K562 (cell line): ENCODE data around the gene DAGLB. TPM values are rescaled to one million over a fixed set of nuclear protein-coding genes. Genes with fewer than 3 reads are reported as not detected.
A peak's percentile ranks its signal among the peaks of the same experiment; 100 is the strongest.

Experiments used
- ATAC-seq: fragments of 200-7000 bp; cut with Tn5 transposase; 3 replicates; pipeline ENCODE4 v1.9.1; 2020; ENCODE audit warnings: moderate library complexity
- BruUV-seq: library from RNA; stranded (reverse); fragments of 400-500 nt; replicated peaks from 2 replicates; lab custom pipeline; 2021; lab: Mats Ljungman, UMichigan
- CTCF ChIA-PET: fragments of 300-600 bp; formaldehyde crosslinking; extraction: SDS; loops from one replicate; lab custom pipeline; 2021; ENCODE audit warnings: low intra/inter-chr PET ratio; lab: Yijun Ruan, JAX
- POLR2A ChIA-PET: fragments of 300-600, 350-650 bp; sonication (Branson Sonifier 250); formaldehyde crosslinking; extraction: SDS; loops from one replicate; lab custom pipeline; 2021; ENCODE audit warnings: antibody characterized with exemption, inconsistent platforms; lab: Yijun Ruan, JAX
- DNase-seq, 4 experiments: peaks; one replicate each; pipeline versions ENCODE4 v3.0.0 to v3.0.0-alpha.2; 2011 to 2018; ENCODE audit warnings: low spot score in 3 of 4, mixed read lengths in 3 of 4; ENCODE audit errors: extremely low read depth in 1 of 4
- FAIRE-seq: peaks from 2 replicates; lab custom pipeline; 2011; peaks lifted over from hg19 to GRCh38; lab: Jason Lieb, UNC
- H2AFZ ChIP-seq: 2 replicates; pipeline ENCODE4 v1.6.0; 2011; ENCODE audit warnings: low read depth, low read length, control low read depth, inconsistent platforms
- H3K27ac ChIP-seq: fragments of 200-600 bp; 3 replicates; pipeline ENCODE4 v1.8.0; 2011; ENCODE audit warnings: low read depth, mild to moderate bottlenecking, control low read depth, inconsistent platforms, low read length, moderate library complexity, mixed read lengths; ENCODE audit errors: extremely low read depth
- H3K27me3 ChIP-seq, 2 experiments: fragments of 300-600 bp in 1 of 2; 2 replicates in 1 of 2; 3 replicates in 1 of 2; pipeline versions ENCODE4 v1.6.0 to v1.8.0; 2011; ENCODE audit warnings: inconsistent platforms in 2 of 2, low read length in 2 of 2, mild to moderate bottlenecking in 1 of 2, mixed read lengths in 1 of 2, moderate library complexity in 1 of 2; ENCODE audit not compliant: control insufficient read depth in 2 of 2, insufficient read depth in 2 of 2
- H3K36me3 ChIP-seq: fragments of 300-600 bp; 3 replicates; pipeline ENCODE4 v1.8.0; 2011; ENCODE audit warnings: mild to moderate bottlenecking, low read length, inconsistent platforms; ENCODE audit not compliant: control insufficient read depth, insufficient read depth
- H3K4me1 ChIP-seq, 2 experiments: fragments of 200-600 bp in 1 of 2; replicated peaks in 1 of 2; 2 replicates in 1 of 2; 3 replicates in 1 of 2; pipeline versions ENCODE4 v1.5.1 to v1.8.0; 2011; ENCODE audit warnings: inconsistent platforms in 2 of 2, low read length in 2 of 2, mild to moderate bottlenecking in 1 of 2, mixed read lengths in 1 of 2, moderate library complexity in 1 of 2; ENCODE audit not compliant: control insufficient read depth in 2 of 2, insufficient read depth in 2 of 2
- H3K4me2 ChIP-seq: 2 replicates; pipeline ENCODE4 v1.6.1; 2011; ENCODE audit warnings: low read length, control low read depth, inconsistent platforms, mixed read lengths; ENCODE audit not compliant: insufficient read depth
- H3K4me3 ChIP-seq: fragments of 200-600 bp; sonication (generic), shearing (Covaris generic); 2 replicates; pipeline ENCODE4 v1.5.1; 2016; ENCODE audit warnings: control low read depth, inconsistent platforms
- H3K79me2 ChIP-seq: fragments of 200-600 bp; 3 replicates; pipeline ENCODE4 v1.8.0; 2011; ENCODE audit warnings: low read length, inconsistent platforms; ENCODE audit not compliant: control insufficient read depth, insufficient read depth
- H3K9ac ChIP-seq, 2 experiments: 2 replicates each; pipeline versions ENCODE4 v1.6.0 to v1.6.1; 2011; ENCODE audit warnings: low read depth in 2 of 2, low read length in 2 of 2, control low read depth in 1 of 2, inconsistent platforms in 1 of 2, mild to moderate bottlenecking in 1 of 2, mixed read lengths in 1 of 2; ENCODE audit not compliant: insufficient read depth in 1 of 2
- H3K9me1 ChIP-seq: one replicate; pipeline ENCODE4 v1.6.0; 2011; ENCODE audit warnings: inconsistent platforms, mild to moderate bottlenecking, low read length, moderate library complexity; ENCODE audit not compliant: control insufficient read depth, insufficient read depth
- H3K9me3 ChIP-seq: replicated peaks from 2 replicates; pipeline ENCODE4 v1.5.1; 2011; ENCODE audit warnings: low read depth, low read length, inconsistent platforms; ENCODE audit not compliant: control insufficient read depth, insufficient read depth
- H4K20me1 ChIP-seq: replicated peaks from 2 replicates; pipeline ENCODE4 v1.6.1; 2011; ENCODE audit warnings: low read length, inconsistent platforms, mixed read lengths; ENCODE audit not compliant: control insufficient read depth, insufficient read depth
- CXXC5 ChIP-seq: fragments of 250-450 bp; sonication (Bioruptor Pico); IDR thresholded peaks from 2 replicates; pipeline ENCODE4 v1.8.0; 2022; ENCODE audit warnings: inconsistent platforms, mild to moderate bottlenecking, moderate library complexity
- FOSL1 ChIP-seq: fragments of 200-800 bp; sonication (Bioruptor generic); conservative IDR thresholded peaks from 2 replicates; pipeline ENCODE4 v1.6.1; 2016; ENCODE audit warnings: missing genetic modification characterization, missing compliant biosample characterization
- GATAD2A ChIP-seq: fragments of 450-650 bp; IDR thresholded peaks from 2 replicates; pipeline ENCODE4 v1.6.1; 2017
- ZNF696 ChIP-seq: fragments of 250-450 bp; sonication (Bioruptor Pico); conservative IDR thresholded peaks from 2 replicates; pipeline ENCODE4 v1.4.0; 2020; ENCODE audit warnings: mild to moderate bottlenecking, moderate library complexity
- WGBS: fragments of 100-300 bp; shearing (Covaris generic); methylation state at CpG from one replicate; pipeline ENCODE4 v1.1.6; 2016; ENCODE audit warnings: low coverage, mixed read lengths; ENCODE audit not compliant: insufficient coverage; ENCODE audit errors: missing lambda C conversion rate; 5-methylcytosine and 5-hydroxymethylcytosine counted together
- in situ Hi-C: fragments of 300-500 bp; cut with MboI; formaldehyde crosslinking; loops from 4 replicates; pipeline ENCODE4 v1.15.0; 2018; ENCODE audit warnings: inconsistent platforms, mixed read lengths
- intact Hi-C: fragments of 100-400 bp; cut with micrococcal nuclease; formaldehyde crosslinking; loops from 2 replicates; pipeline ENCODE4 v1.14.2; 2022
- polyA plus RNA-seq, 8 experiments: library from polyadenylated mRNA; depleted of rRNA in 4 of 8; stranded (reverse) in 5 of 8; unstranded in 3 of 8; fragments of >200 nt; fragmentation: Nextera tagmentation in 2 of 8; fragmentation: Illumina TruSeq in 1 of 8; extraction: Ambion mirVana in 2 of 8; extraction: Trizol in 1 of 8; gene quantifications; 2 replicates each; pipeline versions ENCODE4 v1.2.1 to v1.2.3, GENCODE V29; 2011 to 2014; ENCODE audit warnings: inconsistent platforms in 1 of 8, missing spikeins in 1 of 8
- total RNA-seq, 7 experiments: library from RNA; depleted of rRNA in 6 of 7; stranded (reverse); fragments of >200 nt in 6 of 7; fragmentation: Illumina TruSeq in 2 of 7; extraction: Trizol in 2 of 7; gene quantifications; 2 replicates each; pipeline versions ENCODE4 v1.2.1 to v1.2.3, GENCODE V29; 2011 to 2021; ENCODE audit warnings: low replicate concordance in 1 of 7
- TF ChIP-seq, protein P1 (sequence below): IDR thresholded peaks from 2 replicates; pipeline ENCODE4 v1.6.1; 2012; ENCODE audit warnings: low read depth, low read length, improper control_type of control experiment, borderline replicate concordance
- TF ChIP-seq, protein P2 (sequence below): fragments of 450-650 bp; formaldehyde crosslinking; IDR thresholded peaks from 2 replicates; pipeline ENCODE4 v1.4.0; 2020; ENCODE audit warnings: mild to moderate bottlenecking, mixed read lengths
- TF ChIP-seq, protein P3 (sequence below): fragments of 450-650 bp; conservative IDR thresholded peaks from 2 replicates; pipeline ENCODE4 v1.6.1; 2016; ENCODE audit warnings: missing genetic modification characterization, low read depth, mild to moderate bottlenecking, missing compliant biosample characterization, moderate library complexity
- TF ChIP-seq, protein P4 (sequence below): fragments of 450-650 bp; IDR thresholded peaks from 2 replicates; pipeline ENCODE4 v1.6.1; 2017; ENCODE audit warnings: antibody characterized with exemption, mild to moderate bottlenecking

Gene DAGLB
- total and polyA plus RNA-seq, 9 of the 15 experiments (the other 6 are each of a cell fraction or from before 2014, with no cell fraction given), result 0.92 to 16.4 (median 9.3) TPM

DNA sequence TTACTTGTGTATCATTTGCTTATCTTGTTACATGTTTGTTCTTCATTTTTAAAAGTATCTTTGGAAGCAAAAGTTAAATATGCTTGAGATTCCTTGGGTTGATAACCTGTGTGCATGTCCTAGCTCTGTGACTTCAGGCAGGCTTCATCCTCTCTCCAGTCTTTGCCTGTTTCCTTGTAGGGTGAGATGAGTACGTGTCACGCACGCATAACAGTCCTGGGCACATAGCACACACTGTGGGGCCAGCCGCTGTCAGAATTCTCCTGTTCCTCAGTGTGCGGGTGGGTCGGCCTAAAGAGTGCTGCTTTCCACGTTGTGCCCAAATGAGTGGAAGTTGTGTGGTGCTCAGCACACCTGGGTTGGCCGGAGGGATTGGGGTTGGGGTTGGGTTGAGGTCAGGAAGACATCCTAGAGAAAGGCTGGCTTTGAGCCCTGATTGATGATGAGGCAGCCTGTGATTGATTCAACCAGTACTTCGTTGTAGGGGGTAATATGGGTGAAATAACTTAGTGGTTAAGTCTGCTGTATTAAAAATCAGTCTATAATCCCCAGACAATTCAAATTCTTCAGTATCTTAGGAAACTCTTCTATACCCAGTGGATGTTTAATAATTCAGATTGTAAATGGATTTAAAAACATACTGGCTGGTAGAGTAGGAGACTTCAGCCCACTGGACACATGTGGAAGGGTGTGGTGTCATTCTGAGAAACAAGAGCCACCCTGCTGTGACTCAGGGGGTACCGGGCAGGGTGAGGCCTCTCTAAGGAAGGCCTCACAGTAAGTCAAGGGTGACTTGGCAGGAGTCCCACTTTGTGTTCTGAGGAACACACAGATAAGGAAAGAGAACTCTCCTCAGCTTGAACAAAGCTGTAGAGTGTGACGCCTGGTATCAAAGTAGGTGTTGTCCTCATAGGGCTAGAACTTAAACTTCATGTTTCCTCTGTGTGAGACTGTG is 54.8 kb downstream of the DAGLB start (continued):
- TF ChIP-seq FOSL1 (tag), result peak; percentile 91
- no peak; the same call in 1 of the 2 replicates for TF ChIP-seq GATAD2A

DNA sequence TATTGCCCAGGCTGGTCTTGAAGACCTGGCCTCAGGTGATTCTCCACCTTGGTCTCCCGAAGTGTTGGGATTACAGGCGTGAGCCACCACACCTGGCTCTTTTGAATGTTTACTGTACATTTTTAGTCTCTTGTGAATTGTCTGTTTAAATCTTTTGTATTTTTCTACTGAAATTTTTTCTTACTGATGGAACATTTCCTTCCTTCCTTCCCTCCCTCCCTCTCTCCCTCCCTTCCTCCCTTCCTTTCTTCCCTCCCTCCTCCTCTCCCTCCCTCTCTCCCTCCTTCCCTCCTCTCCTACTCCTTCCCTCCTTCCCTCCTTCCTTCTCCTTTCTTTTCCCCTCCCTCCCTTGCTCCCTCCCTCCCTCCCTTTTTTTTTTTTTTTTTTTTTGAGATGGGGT is 58.0 kb downstream of the DAGLB start:
- Histone ChIP-seq H3K27ac (no peak overlapping the region), H3K4me3 (no peak overlapping the region), H3K4me2 (no peak overlapping the region), H3K9ac (no peak overlapping the region), H4K20me1 (peaks cover 26% of the 10 kb centered on the region), H3K9me1 (peaks cover 11% of the 10 kb centered on the region), H3K36me3 (peaks cover 68% of the 10 kb centered on the region), H3K27me3 (no peaks in the 10 kb centered on the region), H3K9me3 (no peaks in the 10 kb centered on the region), H3K79me2 (peaks cover 86% of the 10 kb centered on the region), H2AFZ (no peak overlapping the region), H3K4me1 (peaks cover 23 to 48% of the 10 kb centered on the region in 2 experiments)
- ChIA-PET CTCF (no interaction called here), POLR2A (no interaction called here)
- intact Hi-C loops (loop anchor here (5.0 kb wide), 1 partner anchor 32 kb away; no protein-coding TSS in a partner anchor), in situ Hi-C loops (no loop called here)
- 92% methylated on average over 2 of the region's 2 CpGs for WGBS
- ATAC-seq, result no peak
- no peak for DNase-seq
- BruUV-seq, result no TSS peak
- FAIRE-seq, result no peak
- TF ChIP-seq ZNF696 (CRISPR knock-in tag), result no peak
- TF ChIP-seq, protein P1, sequence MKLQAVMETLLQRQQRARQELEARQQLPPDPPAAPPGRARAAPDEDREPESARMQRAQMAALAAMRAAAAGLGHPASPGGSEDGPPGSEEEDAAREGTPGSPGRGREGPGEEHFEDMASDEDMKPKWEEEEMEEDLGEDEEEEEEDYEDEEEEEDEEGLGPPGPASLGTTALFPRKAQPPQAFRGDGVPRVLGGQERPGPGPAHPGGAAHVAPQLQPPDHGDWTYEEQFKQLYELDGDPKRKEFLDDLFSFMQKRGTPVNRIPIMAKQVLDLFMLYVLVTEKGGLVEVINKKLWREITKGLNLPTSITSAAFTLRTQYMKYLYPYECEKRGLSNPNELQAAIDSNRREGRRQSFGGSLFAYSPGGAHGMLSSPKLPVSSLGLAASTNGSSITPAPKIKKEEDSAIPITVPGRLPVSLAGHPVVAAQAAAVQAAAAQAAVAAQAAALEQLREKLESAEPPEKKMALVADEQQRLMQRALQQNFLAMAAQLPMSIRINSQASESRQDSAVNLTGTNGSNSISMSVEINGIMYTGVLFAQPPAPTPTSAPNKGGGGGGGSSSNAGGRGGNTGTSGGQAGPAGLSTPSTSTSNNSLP, result no peak
- TF ChIP-seq, protein P2, sequence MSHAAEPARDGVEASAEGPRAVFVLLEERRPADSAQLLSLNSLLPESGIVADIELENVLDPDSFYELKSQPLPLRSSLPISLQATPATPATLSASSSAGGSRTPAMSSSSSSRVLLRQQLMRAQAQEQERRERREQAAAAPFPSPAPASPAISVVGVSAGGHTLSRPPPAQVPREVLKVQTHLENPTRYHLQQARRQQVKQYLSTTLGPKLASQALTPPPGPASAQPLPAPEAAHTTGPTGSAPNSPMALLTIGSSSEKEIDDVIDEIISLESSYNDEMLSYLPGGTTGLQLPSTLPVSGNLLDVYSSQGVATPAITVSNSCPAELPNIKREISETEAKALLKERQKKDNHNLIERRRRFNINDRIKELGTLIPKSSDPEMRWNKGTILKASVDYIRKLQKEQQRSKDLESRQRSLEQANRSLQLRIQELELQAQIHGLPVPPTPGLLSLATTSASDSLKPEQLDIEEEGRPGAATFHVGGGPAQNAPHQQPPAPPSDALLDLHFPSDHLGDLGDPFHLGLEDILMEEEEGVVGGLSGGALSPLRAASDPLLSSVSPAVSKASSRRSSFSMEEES (CRISPR knock-in tag), result no peak
- TF ChIP-seq, protein P3, sequence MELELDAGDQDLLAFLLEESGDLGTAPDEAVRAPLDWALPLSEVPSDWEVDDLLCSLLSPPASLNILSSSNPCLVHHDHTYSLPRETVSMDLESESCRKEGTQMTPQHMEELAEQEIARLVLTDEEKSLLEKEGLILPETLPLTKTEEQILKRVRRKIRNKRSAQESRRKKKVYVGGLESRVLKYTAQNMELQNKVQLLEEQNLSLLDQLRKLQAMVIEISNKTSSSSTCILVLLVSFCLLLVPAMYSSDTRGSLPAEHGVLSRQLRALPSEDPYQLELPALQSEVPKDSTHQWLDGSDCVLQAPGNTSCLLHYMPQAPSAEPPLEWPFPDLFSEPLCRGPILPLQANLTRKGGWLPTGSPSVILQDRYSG (tag), result no peak
- TF ChIP-seq CXXC5 (CRISPR knock-in tag), result no peak
- TF ChIP-seq, protein P4, sequence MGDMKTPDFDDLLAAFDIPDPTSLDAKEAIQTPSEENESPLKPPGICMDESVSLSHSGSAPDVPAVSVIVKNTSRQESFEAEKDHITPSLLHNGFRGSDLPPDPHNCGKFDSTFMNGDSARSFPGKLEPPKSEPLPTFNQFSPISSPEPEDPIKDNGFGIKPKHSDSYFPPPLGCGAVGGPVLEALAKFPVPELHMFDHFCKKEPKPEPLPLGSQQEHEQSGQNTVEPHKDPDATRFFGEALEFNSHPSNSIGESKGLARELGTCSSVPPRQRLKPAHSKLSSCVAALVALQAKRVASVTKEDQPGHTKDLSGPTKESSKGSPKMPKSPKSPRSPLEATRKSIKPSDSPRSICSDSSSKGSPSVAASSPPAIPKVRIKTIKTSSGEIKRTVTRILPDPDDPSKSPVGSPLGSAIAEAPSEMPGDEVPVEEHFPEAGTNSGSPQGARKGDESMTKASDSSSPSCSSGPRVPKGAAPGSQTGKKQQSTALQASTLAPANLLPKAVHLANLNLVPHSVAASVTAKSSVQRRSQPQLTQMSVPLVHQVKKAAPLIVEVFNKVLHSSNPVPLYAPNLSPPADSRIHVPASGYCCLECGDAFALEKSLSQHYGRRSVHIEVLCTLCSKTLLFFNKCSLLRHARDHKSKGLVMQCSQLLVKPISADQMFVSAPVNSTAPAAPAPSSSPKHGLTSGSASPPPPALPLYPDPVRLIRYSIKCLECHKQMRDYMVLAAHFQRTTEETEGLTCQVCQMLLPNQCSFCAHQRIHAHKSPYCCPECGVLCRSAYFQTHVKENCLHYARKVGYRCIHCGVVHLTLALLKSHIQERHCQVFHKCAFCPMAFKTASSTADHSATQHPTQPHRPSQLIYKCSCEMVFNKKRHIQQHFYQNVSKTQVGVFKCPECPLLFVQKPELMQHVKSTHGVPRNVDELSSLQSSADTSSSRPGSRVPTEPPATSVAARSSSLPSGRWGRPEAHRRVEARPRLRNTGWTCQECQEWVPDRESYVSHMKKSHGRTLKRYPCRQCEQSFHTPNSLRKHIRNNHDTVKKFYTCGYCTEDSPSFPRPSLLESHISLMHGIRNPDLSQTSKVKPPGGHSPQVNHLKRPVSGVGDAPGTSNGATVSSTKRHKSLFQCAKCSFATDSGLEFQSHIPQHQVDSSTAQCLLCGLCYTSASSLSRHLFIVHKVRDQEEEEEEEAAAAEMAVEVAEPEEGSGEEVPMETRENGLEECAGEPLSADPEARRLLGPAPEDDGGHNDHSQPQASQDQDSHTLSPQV, result no peak
